ENCODE data around the gene PEX14. TPM values are rescaled to one million over a fixed set of nuclear protein-coding genes. Genes with fewer than 3 reads are reported as not detected.

PEX14 gene
- total and polyA plus RNA-seq, 10 of the 15 experiments (the other 5 are each of a cell fraction or from before 2014, with no cell fraction given): 1.4 to 23.2 (median 12.0) TPM

GRCh38 chr1:10459184-10459583 lies 15.6 kb upstream of the PEX14 start:
- no peak for TF ChIP-seq SMAD1 (IDR thresholded peaks at IDR 0.05; ENCODE audit: low read depth, partially characterized antibody)
- no peak for TF ChIP-seq ZNF217 (IDR thresholded peaks at IDR 0.05)
- TF ChIP-seq ZZZ3 (IDR thresholded peaks at IDR 0.05; ENCODE audit: control insufficient read depth, insufficient read length, low read depth): no peak
- no peak for TF ChIP-seq TCF12 (IDR thresholded peaks at IDR 0.05; ENCODE audit: low read depth, low read length)
- no peak for TF ChIP-seq ZBED1 (IDR thresholded peaks at IDR 0.05; ENCODE audit: borderline replicate concordance)
- no peak for TF ChIP-seq CBX5 (IDR thresholded peaks at IDR 0.05; ENCODE audit: low read depth)
- TF ChIP-seq POLR2A (IDR thresholded peaks at IDR 0.05; ENCODE audit: low read depth, low read length): no peak
- TF ChIP-seq BCLAF1 (IDR thresholded peaks at IDR 0.05): no peak
- in situ Hi-C loops (cut with MboI): no loop called here
- RAD21 ChIA-PET (ENCODE audit: unreplicated experiment): no interaction called here
- Histone ChIP-seq H3K27me3 (replicated peaks in 1 of 2; ENCODE audit: control insufficient read depth in 2 of 2, insufficient read depth in 2 of 2, low read length in 1 of 2) (no peaks in the 10 kb centered on the region), H4K20me1 (ENCODE audit: control insufficient read depth, insufficient read depth) (no peaks in the 10 kb centered on the region), H3K9ac (ENCODE audit: control insufficient read depth, insufficient read depth, low read length) (no peak overlapping the region), H3K9me3 (replicated peaks; ENCODE audit: control insufficient read depth, insufficient read depth, low read length) (no peaks in the 10 kb centered on the region; the same call in 2 of the 3 replicates), H3K36me3 (ENCODE audit: control insufficient read depth in 2 of 2, insufficient read depth in 2 of 2, low read length in 1 of 2) (peaks cover 10% of the 10 kb centered on the region in 2 experiments; a peak in 3 of 4 replicates), H3K4me1 (ENCODE audit: control insufficient read depth, insufficient read depth, low read length) (no peaks in the 10 kb centered on the region; the same call in 1 of the 2 replicates), H3K4me3 (no peak overlapping the region), H3K4me2 (ENCODE audit: control insufficient read depth, insufficient read depth) (no peak overlapping the region), H3K27ac (ENCODE audit: control insufficient read depth, insufficient read depth) (no peak overlapping the region), H2AFZ (ENCODE audit: control insufficient read depth, low read depth, low read length) (no peak overlapping the region), H3K79me2 (ENCODE audit: control insufficient read depth, insufficient read depth, low read length) (no peaks in the 10 kb centered on the region)
- SMC1A ChIA-PET (ENCODE audit: uncharacterized antibody, unreplicated experiment): interaction anchor here (1.3 kb wide), 1 partner anchor 35 kb away, joined by 3 read pairs; no protein-coding TSS in a partner anchor
- FAIRE-seq: no peak
- CTCF ChIA-PET: no interaction called here
- WGBS (ENCODE audit: insufficient coverage, insufficient replicate concordance, low lambda C conversion rate, missing lambda C conversion rate): 99% methylated on average over 3 of the region's 3 CpGs
- intact Hi-C loops (cut with micrococcal nuclease; ENCODE audit: unreplicated experiment): no loop called here
- ATAC-seq: no peak
- POLR2A ChIA-PET: no interaction called here
- no TSS peak for BruUV-seq (replicated peaks)
- no peak for DNase-seq (ENCODE audit: low read depth, low spot score)
